MM.1S (cell line): Measurements from ENCODE around the gene DCUN1D3.

ENCODE experiments used
- CTCF ChIP-seq: fragments of 300-600 bp; sonication (generic); IDR thresholded peaks from 2 replicates; pipeline ENCODE4 v1.5.1; 2016; ENCODE audit warnings: antibody characterized with exemption, low read length, mixed read lengths
- EZH2 ChIP-seq: fragments of 300-600 bp; sonication (generic); optimal IDR thresholded peaks from 2 replicates; pipeline ENCODE3; 2017; ENCODE audit warnings: low read depth, mild to moderate bottlenecking, antibody characterized with exemption, low read length, mixed read lengths
- EZH2phosphoT487 ChIP-seq: fragments of 300-600 bp; sonication (generic); IDR thresholded peaks from 2 replicates; pipeline ENCODE4 v1.6.1; 2018; ENCODE audit warnings: antibody characterized with exemption, low read length

- TF ChIP-seq CTCF (no peak), EZH2phosphoT487 (no peak), EZH2 (no peak)
Observed at GRCh38 chr16:20884240-20884556, 16.0 kb downstream of the DCUN1D3 start.
